SU-DHL-6 (cell line): ENCODE measurements around the gene HS6ST2.

Experiments
- CTCF ChIP-seq: fragments of 200-600 bp; sonication (generic); IDR thresholded peaks from one replicate; pipeline ENCODE4 v1.5.1; 2017; ENCODE audit warnings: antibody characterized with exemption, mild to moderate bottlenecking, low read length, moderate library complexity; ENCODE audit not compliant: insufficient read depth, poor library complexity, severe bottlenecking
- EZH2phosphoT487 ChIP-seq: fragments of 200-600 bp; sonication (generic), shearing (Covaris generic); conservative IDR thresholded peaks from 2 replicates; pipeline ENCODE4 v1.6.1; 2018; ENCODE audit warnings: mild to moderate bottlenecking, antibody characterized with exemption, low read length, moderate library complexity, mixed read lengths

GRCh38 chrX:132692526-132692925, 265.9 kb downstream of the HS6ST2 start:
- TF ChIP-seq CTCF (no peak), EZH2phosphoT487 (no peak)
